ENCODE data around the gene ATP6V0E2.
"Not testable (repeated sequence)": the region's sequence is repeated elsewhere in the genome, so short reads cannot be mapped to it uniquely, and the experiment has no call there.

GRCh38 chr7:149910219-149910618 is 36.5 kb downstream of the ATP6V0E2 start:
- not testable (repeated sequence) for TF ChIP-seq CTCF, POLR2A, EP300 (IDR thresholded peaks at IDR 0.05)

All from ovary (tissue), 3 donors.